H1 (cell line): Measurements from ENCODE around the gene GSAP. TPM values are rescaled to one million over a fixed set of nuclear protein-coding genes. Genes with fewer than 3 reads are reported as not detected.

Experiments used
- CTCF ChIA-PET: fragments of 300-600 bp; sonication (Branson Sonifier 250); formaldehyde crosslinking; loops from one replicate; lab custom pipeline; 2021; ENCODE audit not compliant: partially characterized antibody; lab: Charles Lee
- POLR2A ChIA-PET: fragments of 300-600 bp; sonication (Branson Sonifier 250); formaldehyde crosslinking; loops from one replicate; lab custom pipeline; 2021; ENCODE audit warnings: inconsistent platforms; ENCODE audit not compliant: partially characterized antibody; lab: Charles Lee
- DNase-seq, 2 experiments: peaks; one replicate each; pipeline versions ENCODE4 v3.0.0 to v3.0.0-alpha.2; 2010 to 2022; ENCODE audit warnings: low spot score in 2 of 2, low read depth in 1 of 2, mixed read lengths in 1 of 2
- FAIRE-seq: peaks from 2 replicates; lab custom pipeline; 2011; peaks lifted over from hg19 to GRCh38; lab: Jason Lieb, UNC
- H2AFZ ChIP-seq: 2 replicates; pipeline ENCODE4 v1.8.1; 2012; ENCODE audit warnings: low read length, inconsistent platforms
- H2AK5ac ChIP-seq: 2 replicates; pipeline ENCODE4 v1.6.1; 2013; ENCODE audit warnings: low read depth, low read length
- H2BK120ac ChIP-seq: replicated peaks from 2 replicates; pipeline ENCODE3; 2013; ENCODE audit warnings: low read depth, low read length, inconsistent platforms
- H2BK12ac ChIP-seq: 2 replicates; pipeline ENCODE4 v1.6.1; 2013; ENCODE audit warnings: low read depth, low read length
- H2BK15ac ChIP-seq: 2 replicates; pipeline ENCODE4 v1.6.1; 2013; ENCODE audit warnings: low read length
- H2BK20ac ChIP-seq: 2 replicates; pipeline ENCODE4 v1.6.1; 2013; ENCODE audit warnings: low read length
- H2BK5ac ChIP-seq: 2 replicates; pipeline ENCODE4 v1.6.1; 2013; ENCODE audit warnings: low read depth, low read length
- H3K14ac ChIP-seq: 2 replicates; pipeline ENCODE4 v1.6.1; 2013; ENCODE audit warnings: inconsistent platforms; ENCODE audit not compliant: insufficient read length
- H3K18ac ChIP-seq: 2 replicates; pipeline ENCODE4 v1.6.1; 2013; ENCODE audit warnings: low read length; ENCODE audit errors: extremely low read depth
- H3K23ac ChIP-seq: 2 replicates; pipeline ENCODE4 v1.6.1; 2013; ENCODE audit warnings: inconsistent platforms; ENCODE audit not compliant: insufficient read length
- H3K23me2 ChIP-seq: 2 replicates; pipeline ENCODE4 v1.6.1; 2013; ENCODE audit warnings: low read depth, low read length
- H3K27ac ChIP-seq: 2 replicates; pipeline ENCODE4 v1.6.1; 2011; ENCODE audit warnings: low read depth, low read length, inconsistent platforms
- H3K27me3 ChIP-seq, 4 experiments: replicated peaks in 1 of 4; 1 replicate in 1 of 4; 2 replicates in 3 of 4; pipeline versions ENCODE4 v1.6.1 to v1.8.1; 2011 to 2013; ENCODE audit warnings: low read length in 3 of 4, mild to moderate bottlenecking in 3 of 4, inconsistent platforms in 2 of 4, mixed read lengths in 2 of 4, moderate library complexity in 1 of 4; ENCODE audit not compliant: control insufficient read depth in 3 of 4, insufficient read depth in 3 of 4; ENCODE audit errors: extremely low read depth in 1 of 4
- H3K36me3 ChIP-seq, 4 experiments: 2 replicates each; pipeline versions ENCODE4 v1.6.1 to v1.8.1; 2011 to 2013; ENCODE audit warnings: mild to moderate bottlenecking in 4 of 4, low read length in 3 of 4, moderate library complexity in 2 of 4, control low read depth in 1 of 4, inconsistent platforms in 1 of 4; ENCODE audit not compliant: insufficient read depth in 4 of 4, control insufficient read depth in 2 of 4
- H3K4ac ChIP-seq: replicated peaks from 2 replicates; pipeline ENCODE3; 2013; ENCODE audit warnings: low read length, low read depth, mixed read lengths, inconsistent platforms; ENCODE audit not compliant: insufficient read length
- H3K4me1 ChIP-seq, 4 experiments: replicated peaks in 1 of 4; 1 replicate in 1 of 4; 2 replicates in 3 of 4; pipeline versions ENCODE4 v1.6.1 to v1.8.1; 2011 to 2013; ENCODE audit warnings: low read length in 3 of 4, inconsistent platforms in 2 of 4, mixed read lengths in 1 of 4; ENCODE audit not compliant: insufficient read depth in 4 of 4, control insufficient read depth in 3 of 4
- H3K4me2 ChIP-seq, 2 experiments: 2 replicates each; pipeline versions ENCODE4 v1.6.1 to v1.8.1; 2011 to 2013; ENCODE audit warnings: low read depth in 2 of 2, low read length in 2 of 2, control low read depth in 1 of 2, inconsistent platforms in 1 of 2, mild to moderate bottlenecking in 1 of 2; ENCODE audit not compliant: insufficient read depth in 1 of 2
- H3K4me3 ChIP-seq, 4 experiments: fragments of 200-600, 300-600 bp in 1 of 4; sonication (generic), shearing (Covaris generic), sonication (Bioruptor Twin) in 1 of 4; 2 replicates each; pipeline versions ENCODE4 v1.5.1 to v1.8.1; 2011 to 2016; ENCODE audit warnings: low read length in 4 of 4, low read depth in 3 of 4, control low read depth in 2 of 4, inconsistent platforms in 2 of 4, mild to moderate bottlenecking in 2 of 4, mixed read lengths in 1 of 4, moderate library complexity in 1 of 4; ENCODE audit not compliant: insufficient read depth in 2 of 4; ENCODE audit errors: extremely low read depth in 1 of 4
- H3K56ac ChIP-seq: replicated peaks from 2 replicates; pipeline ENCODE3; 2013; ENCODE audit warnings: low read depth, mild to moderate bottlenecking, mixed read lengths, low read length, inconsistent platforms; ENCODE audit not compliant: insufficient read length
- H3K79me1 ChIP-seq: 2 replicates; pipeline ENCODE4 v1.6.1; 2013; ENCODE audit warnings: low read depth, low read length, control low read depth
- H3K79me2 ChIP-seq, 2 experiments: 2 replicates each; pipeline versions ENCODE4 v1.6.1 to v1.8.1; 2012 to 2013; ENCODE audit warnings: low read length in 2 of 2, mild to moderate bottlenecking in 2 of 2, inconsistent platforms in 1 of 2; ENCODE audit not compliant: insufficient read depth in 2 of 2, control insufficient read depth in 1 of 2
- H3K9ac ChIP-seq, 4 experiments: replicated peaks in 1 of 4; 1 replicate in 1 of 4; 2 replicates in 3 of 4; pipeline versions ENCODE4 v1.6.1 to v1.8.1; 2011 to 2013; ENCODE audit warnings: low read depth in 3 of 4, low read length in 3 of 4, control low read depth in 2 of 4, mild to moderate bottlenecking in 2 of 4, moderate library complexity in 2 of 4, inconsistent platforms in 1 of 4; ENCODE audit errors: extremely low read depth in 1 of 4
- H3K9me3 ChIP-seq, 2 experiments: 2 replicates each; pipeline versions ENCODE4 v1.6.1 to v1.8.1; 2012 to 2013; ENCODE audit warnings: mild to moderate bottlenecking in 2 of 2, moderate library complexity in 2 of 2, control low read depth in 1 of 2, inconsistent platforms in 1 of 2, low read depth in 1 of 2, low read length in 1 of 2, mixed read lengths in 1 of 2; ENCODE audit not compliant: insufficient read depth in 2 of 2
- H4K20me1 ChIP-seq, 2 experiments: replicated peaks in 1 of 2; 2 replicates each; pipeline versions ENCODE3 to v1.8.1; 2011 to 2013; ENCODE audit warnings: inconsistent platforms in 2 of 2, low read length in 2 of 2, mild to moderate bottlenecking in 1 of 2; ENCODE audit not compliant: insufficient read depth in 2 of 2, control insufficient read depth in 1 of 2
- H4K5ac ChIP-seq: 2 replicates; pipeline ENCODE4 v1.6.1; 2013; ENCODE audit warnings: low read length, low read depth, mixed read lengths, inconsistent platforms; ENCODE audit not compliant: insufficient read length
- H4K8ac ChIP-seq: 2 replicates; pipeline ENCODE4 v1.8.0; 2013; ENCODE audit warnings: mild to moderate bottlenecking, moderate library complexity, low read length, inconsistent platforms; ENCODE audit not compliant: insufficient read depth; ENCODE audit errors: extremely low read depth
- H4K91ac ChIP-seq: replicated peaks from 2 replicates; pipeline ENCODE3; 2013; ENCODE audit warnings: low read length, mixed read lengths, inconsistent platforms; ENCODE audit not compliant: insufficient read length
- EP300 ChIP-seq, 2 experiments: IDR thresholded peaks; 1 replicate in 1 of 2; 2 replicates in 1 of 2; pipeline ENCODE4 v1.6.1; 2011 to 2012; ENCODE audit warnings: low read depth in 2 of 2, low read length in 2 of 2, mild to moderate bottlenecking in 2 of 2, borderline replicate concordance in 1 of 2, inconsistent platforms in 1 of 2, moderate library complexity in 1 of 2
- EZH2 ChIP-seq: fragments of 200-600 bp; sonication (generic); IDR thresholded peaks from 2 replicates; pipeline ENCODE4 v1.7.1; 2012; ENCODE audit warnings: low read depth, mild to moderate bottlenecking, moderate library complexity, low read length, inconsistent platforms; ENCODE audit not compliant: severe bottlenecking
- FOSL1 ChIP-seq: IDR thresholded peaks from 2 replicates; pipeline ENCODE4 v1.6.1; 2011; ENCODE audit warnings: mild to moderate bottlenecking, low read depth, low read length, moderate library complexity; ENCODE audit not compliant: insufficient read depth
- RNF2 ChIP-seq: fragments of 200-900, 300-1000 bp; sonication (generic); IDR thresholded peaks from 2 replicates; pipeline ENCODE4 v1.7.1; 2016; ENCODE audit warnings: borderline replicate concordance, low read depth, mild to moderate bottlenecking, antibody characterized with exemption, low read length; ENCODE audit not compliant: poor library complexity, severe bottlenecking; ENCODE audit errors: missing control alignments
- SAP30 ChIP-seq: fragments of 300-600 bp; sonication (generic); IDR thresholded peaks from 2 replicates; pipeline ENCODE4 v1.7.1; 2012; ENCODE audit warnings: low read length, moderate library complexity, mild to moderate bottlenecking, inconsistent platforms; ENCODE audit not compliant: insufficient read depth, insufficient replicate concordance
- SP1 ChIP-seq: IDR thresholded peaks from 2 replicates; pipeline ENCODE4 v1.6.1; 2011; ENCODE audit warnings: low read depth, low read length
- SP4 ChIP-seq: IDR thresholded peaks from 2 replicates; pipeline ENCODE4 v1.6.1; 2012; ENCODE audit warnings: low read length, inconsistent platforms
- TEAD4 ChIP-seq: IDR thresholded peaks from 2 replicates; pipeline ENCODE4 v1.6.1; 2012; ENCODE audit warnings: low read depth, low read length, inconsistent platforms, mixed read lengths
- WGBS, 2 experiments: shearing (Covaris generic) in 1 of 2; methylation state at CpG; one replicate each; pipeline versions ENCODE4 v1.1.6 to v1.1.7; 2013 to 2015; ENCODE audit warnings: low lambda C conversion rate in 2 of 2, mixed read lengths in 2 of 2, inconsistent platforms in 1 of 2, low coverage in 1 of 2, missing lambda C conversion rate in 1 of 2; ENCODE audit not compliant: insufficient replicate concordance in 2 of 2, insufficient coverage in 1 of 2, insufficient read length in 1 of 2; ENCODE audit errors: extremely low coverage in 1 of 2, missing lambda C conversion rate in 1 of 2; 5-methylcytosine and 5-hydroxymethylcytosine counted together
- polyA plus RNA-seq, 7 experiments: library from polyadenylated mRNA; depleted of rRNA in 3 of 7; stranded (reverse) in 5 of 7; unstranded in 2 of 7; fragments of >200 nt in 5 of 7; fragments of 200-250 nt in 2 of 7; gene quantifications; 1 replicate in 5 of 7; 2 replicates in 1 of 7; 4 replicates in 1 of 7; pipeline versions ENCODE4 v1.2.1 to v1.2.3, GENCODE V29; 2011 to 2013; ENCODE audit warnings: missing spikeins in 2 of 7, mixed read lengths in 2 of 7
- total RNA-seq: library from RNA; stranded (reverse); fragmentation: NEBNext Ultra II Directional; extraction: Animal tissue kit (Norgen Biotek cat#: 25700); gene quantifications from 2 replicates; pipeline ENCODE4 v1.2.1, GENCODE V29; 2021

The GSAP gene
- total and polyA plus RNA-seq, 2 of the 8 experiments (the other 6 are each of a cell fraction or from before 2014, with no cell fraction given) = 0.93 to 2.1 TPM

DNA sequence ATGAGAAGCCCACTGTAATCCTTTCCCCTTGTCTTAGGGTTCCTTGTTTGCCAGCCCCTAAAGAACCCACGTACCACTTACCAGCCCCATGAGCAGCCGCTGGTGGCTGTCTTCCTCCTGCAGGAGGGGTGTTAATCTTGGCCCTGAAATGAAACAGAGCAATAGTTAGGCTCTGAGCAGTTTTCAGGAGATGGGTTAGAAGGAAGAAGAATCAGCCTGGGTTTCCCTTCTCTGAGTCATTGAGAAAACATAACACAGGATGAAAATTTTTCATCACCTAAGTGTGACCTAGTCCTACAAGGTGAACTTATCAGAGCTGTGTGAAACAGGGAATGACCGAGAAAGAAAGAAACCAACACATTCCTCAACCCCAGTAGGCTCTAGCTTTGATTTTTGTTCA lies 90.0 kb downstream of the GSAP start:
- H3K4me2 ChIP-seq = no peak overlapping the region
- FAIRE-seq = no peak
- no peak overlapping the region for H2BK12ac ChIP-seq
- WGBS, 2 experiments = 94% methylated on average over 3 of the region's 3 CpGs; no CpG with 5 or more reads in 1 of the 2 experiments
- no peak overlapping the region for H3K4ac ChIP-seq
- no peak overlapping the region for H2BK5ac ChIP-seq
- no peak for DNase-seq
- H3K18ac ChIP-seq = no peak overlapping the region
- H3K27ac ChIP-seq = no peak overlapping the region
- no peak overlapping the region for H3K23ac ChIP-seq
- no peak overlapping the region for H3K4me3 ChIP-seq
- H2BK20ac ChIP-seq = no peak overlapping the region
- H3K56ac ChIP-seq = no peak overlapping the region
- CTCF ChIA-PET = interaction anchor here (1.2 kb wide), 1 partner anchor 28 kb away, joined by 3 read pairs; no protein-coding TSS in a partner anchor
- POLR2A ChIA-PET = no interaction called here
- no peak overlapping the region for H3K14ac ChIP-seq
- H2AFZ ChIP-seq = no peak overlapping the region
- peaks cover 0 to 10% (median 6%) of the 10 kb centered on the region in 4 experiments; a peak in 5 of 7 replicates for H3K4me1 ChIP-seq
- no peaks in the 10 kb centered on the region for H3K9me3 ChIP-seq
- no peaks in the 10 kb centered on the region for H3K36me3 ChIP-seq
- H4K8ac ChIP-seq = no peak overlapping the region
- no peak overlapping the region for H4K91ac ChIP-seq
- no peaks in the 10 kb centered on the region for H4K20me1 ChIP-seq
- no peaks in the 10 kb centered on the region for H3K79me2 ChIP-seq
- H2BK15ac ChIP-seq = no peak overlapping the region
- no peaks in the 10 kb centered on the region for H3K79me1 ChIP-seq
- H3K23me2 ChIP-seq = 0 out of 2 replicates have a peak, but pooled peaks cover 3% of the 10 kb centered on the region
- H4K5ac ChIP-seq = no peak overlapping the region
- H2BK120ac ChIP-seq = no peak overlapping the region
- no peaks in the 10 kb centered on the region for H3K27me3 ChIP-seq
- no peak overlapping the region for H3K9ac ChIP-seq
- H2AK5ac ChIP-seq = no peak overlapping the region
- TF ChIP-seq SP4 (no peak), SP1 (no peak), TEAD4 (no peak), SAP30 (no peak), EP300 (IDR thresholded peaks at IDR 0.05; ENCODE audit: borderline replicate concordance in 1 of 2, low read depth in 2 of 2, low read length in 2 of 2) (no peak), RNF2 (no peak), FOSL1 (no peak), EZH2 (no peak)
